Thymus (tissue), 11 donors: ENCODE results near the gene CELSR3. TPM values are rescaled to one million over a fixed set of nuclear protein-coding genes. Genes with fewer than 3 reads are reported as not detected.

Experiments
- DNase-seq, 9 donors: peaks; one replicate each; pipeline ENCODE4 v3.0.0-alpha.2; 2013; ENCODE audit warnings: low spot score in 9 of 9, low read depth in 6 of 9, missing footprints in 1 of 9
- H3K27ac ChIP-seq, 2 donors: one replicate each; pipeline ENCODE4 v1.5.1; 2013; ENCODE audit warnings: control low read depth in 1 of 2, low read depth in 1 of 2, low read length in 1 of 2, mild to moderate bottlenecking in 1 of 2, moderate library complexity in 1 of 2
- H3K27me3 ChIP-seq, 2 donors: one replicate each; pipeline ENCODE4 v1.5.1; 2013; ENCODE audit warnings: low read length in 1 of 2; ENCODE audit not compliant: control insufficient read depth in 2 of 2, insufficient read depth in 1 of 2
- H3K36me3 ChIP-seq, 2 donors: one replicate each; pipeline ENCODE4 v1.5.1; 2013; ENCODE audit warnings: low read length in 1 of 2, mild to moderate bottlenecking in 1 of 2, moderate library complexity in 1 of 2; ENCODE audit not compliant: control insufficient read depth in 2 of 2, insufficient read depth in 2 of 2
- H3K4me1 ChIP-seq, 2 donors: one replicate each; pipeline ENCODE4 v1.5.1; 2013; ENCODE audit warnings: low read length in 2 of 2; ENCODE audit not compliant: control insufficient read depth in 2 of 2, insufficient read depth in 2 of 2
- H3K4me3 ChIP-seq, 2 donors: one replicate each; pipeline ENCODE4 v1.5.1; 2013; ENCODE audit warnings: low read length in 2 of 2, control low read depth in 1 of 2, mild to moderate bottlenecking in 1 of 2
- H3K9me3 ChIP-seq, 2 donors: one replicate each; pipeline ENCODE4 v1.5.1; 2013; ENCODE audit warnings: low read length in 1 of 2, mild to moderate bottlenecking in 1 of 2; ENCODE audit not compliant: control insufficient read depth in 2 of 2, insufficient read depth in 1 of 2
- WGBS: extraction: QIAGEN DNeasy Blood & Tissue Kit; methylation state at CpG from one replicate; pipeline ENCODE4 v1.1.7; 2013; 5-methylcytosine and 5-hydroxymethylcytosine counted together
- polyA plus RNA-seq: library from polyadenylated mRNA; stranded (reverse); fragments of 200-250 nt; gene quantifications from one replicate; pipeline ENCODE4 v1.2.3, GENCODE V29; 2013
- total RNA-seq: library from RNA; stranded (reverse); fragments of 120-200 nt; gene quantifications from one replicate; pipeline ENCODE4 v1.2.4, GENCODE V29; 2013
- donor health status: healthy.

The CELSR3 gene
- total and polyA plus RNA-seq, 2 donors, result 0.38 to 1.4 TPM

DNA sequence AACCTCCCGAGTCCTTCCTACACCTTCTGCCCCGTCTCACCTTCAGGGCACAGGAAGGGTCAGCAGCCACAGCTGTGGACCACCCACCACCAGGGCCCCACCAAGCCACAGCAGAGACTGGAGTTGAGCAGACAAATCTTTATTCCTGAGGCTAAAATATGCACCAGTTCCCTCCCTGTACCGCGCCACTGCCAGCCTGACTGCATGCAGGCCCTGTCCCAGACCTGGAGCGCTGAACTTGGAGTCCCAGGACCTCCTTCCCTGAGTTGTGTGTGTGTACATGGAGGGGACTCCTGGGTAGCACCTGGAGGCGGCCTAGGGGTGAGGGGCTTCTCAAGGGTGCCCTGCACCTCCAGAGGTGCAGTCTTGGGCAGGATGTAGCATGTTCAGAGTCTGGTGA is 37.1 kb downstream of the CELSR3 start:
- H3K27ac ChIP-seq, result no peak overlapping the region
- WGBS, result 97% methylated on average over 6 of the region's 6 CpGs
- no peak for DNase-seq
- no peaks in the 10 kb centered on the region for H3K27me3 ChIP-seq
- no peaks in the 10 kb centered on the region for H3K9me3 ChIP-seq
- no peak overlapping the region for H3K4me3 ChIP-seq
- peaks cover 6 to 13% of the 10 kb centered on the region in 2 donors for H3K4me1 ChIP-seq
- peaks cover 12 to 32% of the 10 kb centered on the region in 2 donors for H3K36me3 ChIP-seq

DNA sequence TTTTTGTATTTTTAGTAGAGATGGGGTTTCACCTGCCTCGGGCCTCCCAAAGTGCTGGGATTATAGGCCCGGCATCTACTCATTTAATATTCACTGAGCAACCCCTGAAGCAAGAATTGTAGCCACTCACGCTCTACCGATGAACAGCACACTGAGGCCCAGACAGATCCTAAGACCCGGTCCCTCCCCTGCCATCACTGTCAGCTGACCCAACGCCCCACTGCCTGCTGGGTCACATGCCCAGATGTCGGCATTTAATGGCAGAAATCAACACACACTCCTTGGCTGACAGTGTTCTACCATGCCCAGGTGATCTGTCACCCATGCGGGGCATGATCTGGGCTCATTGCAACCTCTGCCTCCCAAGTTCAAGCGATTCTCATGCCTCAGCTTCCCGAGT is 37.9 kb downstream of the CELSR3 start:
- Histone ChIP-seq H3K4me3 (no peak overlapping the region), H3K36me3 (peaks cover 12 to 25% of the 10 kb centered on the region in 2 donors), H3K27me3 (no peaks in the 10 kb centered on the region), H3K27ac (no peak overlapping the region), H3K9me3 (no peaks in the 10 kb centered on the region), H3K4me1 (peaks cover 6 to 13% of the 10 kb centered on the region in 2 donors)
- no peak for DNase-seq
- 97% methylated on average over 10 of the region's 10 CpGs for WGBS

DNA sequence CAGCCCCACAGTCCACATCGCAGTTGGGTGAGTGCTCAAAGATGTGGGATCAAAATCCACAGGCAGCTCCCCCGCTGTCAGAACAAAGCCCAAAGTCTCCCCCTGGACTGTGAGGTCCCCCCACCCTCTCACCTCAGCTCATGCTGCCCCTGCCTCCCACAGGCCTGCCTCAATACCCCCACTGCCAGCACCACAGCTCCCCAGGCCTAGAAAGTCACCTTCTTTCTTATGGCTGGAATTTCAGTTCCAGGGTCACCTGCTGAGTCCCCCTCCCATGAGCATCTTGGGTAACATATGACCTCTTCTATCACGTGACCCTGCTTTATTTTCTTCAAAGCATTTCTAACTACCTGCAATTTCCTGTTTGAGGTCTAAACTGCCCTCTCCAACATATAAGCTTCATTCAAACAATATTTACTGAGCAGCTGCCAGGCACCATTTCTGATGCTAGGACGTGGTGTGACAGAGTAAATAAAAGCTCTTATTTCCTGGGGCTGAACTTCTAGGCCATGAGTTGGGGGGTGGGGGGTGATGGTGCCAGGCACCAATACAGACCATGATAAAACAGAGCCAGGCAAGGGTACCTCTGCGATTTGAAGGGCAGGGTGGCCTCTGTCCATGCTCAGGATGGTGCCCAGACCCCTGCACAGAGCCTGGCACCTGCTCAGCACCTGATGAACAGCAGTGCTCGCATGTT is 38.7 kb downstream of the CELSR3 start:
- 71% methylated on average over 6 of the region's 6 CpGs for WGBS
- Histone ChIP-seq H3K27me3 (no peaks in the 10 kb centered on the region), H3K4me3 (no peak overlapping the region), H3K9me3 (no peaks in the 10 kb centered on the region), H3K36me3 (peaks cover 12 to 24% of the 10 kb centered on the region in 2 donors), H3K27ac (peak overlapping the region in 1 of 2 donors; percentile 60), H3K4me1 (peaks cover 6 to 13% of the 10 kb centered on the region in 2 donors)
- DNase-seq, result peak in 1 of 9 donors; percentile 44

DNA sequence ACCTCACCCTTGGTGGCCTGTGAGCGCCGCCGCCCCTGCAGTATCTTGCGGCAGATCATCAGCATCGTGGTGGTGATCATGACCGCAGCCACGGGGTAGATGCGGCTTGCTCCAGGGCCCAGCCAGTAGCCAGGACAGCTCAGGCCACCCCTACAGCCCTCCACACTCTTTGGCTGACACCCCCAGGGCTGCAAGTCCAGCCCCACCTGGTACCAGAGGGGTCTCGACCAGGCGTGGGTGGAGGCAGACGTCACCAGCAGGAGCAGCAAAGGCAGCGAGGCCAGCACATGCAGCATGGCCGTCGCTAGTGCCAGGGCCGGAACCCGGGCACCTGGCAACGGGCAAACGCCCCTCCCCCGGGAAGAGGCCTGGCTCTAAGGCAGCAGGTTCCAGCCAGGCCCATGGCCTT is 41.2 kb downstream of the CELSR3 start, which contains the start of gene TMEM89:
Gene TMEM89 (minus strand): TSS at position 309 of the 409 bp plus-strand sequence. CDS start 13 bp downstream, at position 296.
- H3K4me3 ChIP-seq, result no peak within 1 kb of the TSS
- peaks cover 6 to 13% of the 10 kb centered on the region in 2 donors for H3K4me1 ChIP-seq
- no peak within 1 kb of the TSS for H3K27ac ChIP-seq
- peaks cover 1 to 17% of the 10 kb centered on the region in 2 donors for H3K9me3 ChIP-seq
- no peaks in the 10 kb centered on the region for H3K27me3 ChIP-seq
- no peak for DNase-seq
- H3K36me3 ChIP-seq, result peaks cover 6 to 11% of the 10 kb centered on the region in 2 donors
- WGBS, result 98% methylated on average over 19 of the region's 19 CpGs

DNA sequence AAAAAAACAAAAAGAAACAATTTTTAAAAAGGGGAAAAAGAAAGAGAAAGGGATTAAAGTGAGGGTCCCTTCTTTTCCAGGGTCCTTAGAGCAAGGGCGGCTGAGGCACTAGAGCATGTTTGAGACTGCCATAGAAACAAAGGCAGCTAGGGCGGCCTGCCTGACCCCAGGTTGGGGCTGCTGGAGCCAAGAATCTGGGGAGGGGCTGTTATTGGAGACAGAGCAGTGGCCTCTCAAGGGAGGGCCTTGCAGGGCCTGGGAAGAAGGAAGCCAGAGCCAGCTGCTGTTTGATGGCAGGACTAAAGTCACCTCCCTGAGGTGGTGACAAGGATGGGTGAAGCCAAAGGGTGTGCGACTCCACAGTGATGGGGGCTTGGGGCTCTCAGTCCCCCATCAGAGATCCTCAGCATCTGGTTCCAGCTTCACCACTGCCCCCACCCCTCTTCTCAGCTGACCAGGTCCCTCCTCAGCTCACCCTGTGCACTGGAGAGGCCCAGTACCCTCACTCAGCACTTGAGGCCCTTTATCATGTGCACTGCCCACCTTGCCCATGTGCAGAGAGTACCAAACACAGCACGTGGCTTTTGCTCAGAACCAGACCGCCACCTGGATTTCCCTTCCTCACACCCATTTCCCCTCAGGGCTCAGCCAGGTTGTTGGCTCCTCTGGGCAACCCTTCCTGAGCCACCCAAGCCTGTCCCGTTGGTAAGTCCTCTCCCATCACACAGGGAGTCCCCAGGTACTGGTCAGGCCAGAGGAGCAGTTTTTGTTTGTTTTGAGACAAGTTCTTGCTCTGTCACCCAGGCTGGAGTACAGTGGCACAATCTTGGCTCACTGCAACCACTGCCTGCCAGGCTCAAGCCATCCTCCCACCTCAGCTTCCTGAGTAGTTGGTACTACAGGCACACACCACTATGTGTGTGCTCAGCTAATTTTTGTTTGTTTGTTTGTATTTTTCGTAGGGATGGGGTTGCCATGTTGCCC is 42.9 kb downstream of the CELSR3 start:
- Histone ChIP-seq H3K4me3 (no peak overlapping the region), H3K36me3 (no peaks in the 10 kb centered on the region), H3K9me3 (peaks cover 1 to 23% of the 10 kb centered on the region in 2 donors), H3K27me3 (no peaks in the 10 kb centered on the region), H3K4me1 (peaks cover 6 to 11% of the 10 kb centered on the region in 2 donors), H3K27ac (no peak overlapping the region)
- WGBS, result 93% methylated on average over 7 of the region's 7 CpGs
- DNase-seq, result no peak

DNA sequence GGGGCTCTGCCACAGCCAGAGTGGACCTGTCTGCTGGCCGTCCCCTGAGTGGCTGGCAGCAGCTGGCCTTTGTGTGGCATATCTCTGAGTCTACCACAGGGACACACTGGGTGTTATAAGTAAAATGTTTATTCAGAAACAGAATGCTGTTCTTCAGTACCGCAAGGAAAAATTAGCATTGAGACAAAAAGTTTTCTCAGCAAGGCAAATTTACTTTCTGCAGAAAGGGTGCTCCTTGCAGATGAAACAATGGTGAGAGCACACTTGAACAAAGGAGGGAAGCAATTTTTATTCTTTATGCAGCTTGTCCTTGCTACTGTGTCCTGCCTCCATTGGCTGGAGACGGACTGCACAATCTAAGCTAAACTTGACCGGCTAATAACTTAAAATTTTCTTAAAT is 45.1 kb downstream of the CELSR3 start:
- no peak for DNase-seq
- Histone ChIP-seq H3K4me3 (no peak overlapping the region), H3K4me1 (no peaks in the 10 kb centered on the region), H3K27ac (no peak overlapping the region), H3K36me3 (no peaks in the 10 kb centered on the region), H3K27me3 (no peaks in the 10 kb centered on the region), H3K9me3 (peaks cover 1 to 23% of the 10 kb centered on the region in 2 donors)
- WGBS, result 97% methylated on average over 4 of the region's 4 CpGs

DNA sequence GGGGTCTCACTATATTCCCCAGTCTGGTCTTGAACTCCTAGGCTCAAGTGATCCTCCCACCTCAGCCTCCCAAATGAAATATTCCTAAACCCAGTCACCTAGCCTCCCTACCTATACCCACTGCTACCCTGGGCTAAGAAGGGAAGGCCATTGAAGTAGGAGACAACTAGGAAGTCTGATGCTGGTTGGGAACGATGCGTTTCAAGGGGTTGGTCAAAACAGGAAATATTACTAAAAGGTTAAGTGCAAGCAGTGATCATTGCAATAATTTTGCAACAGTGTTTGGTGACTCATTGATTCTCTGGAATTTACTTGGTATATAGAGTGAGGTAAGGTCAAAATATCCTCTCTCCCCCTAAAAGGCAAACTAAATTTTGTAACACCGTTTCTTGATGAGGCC is 48.6 kb downstream of the CELSR3 start:
- Histone ChIP-seq H3K4me1 (peaks cover 0 to 5% of the 10 kb centered on the region in 2 donors), H3K36me3 (no peaks in the 10 kb centered on the region), H3K4me3 (no peak overlapping the region), H3K27ac (no peak overlapping the region), H3K27me3 (no peaks in the 10 kb centered on the region), H3K9me3 (peaks cover 1 to 27% of the 10 kb centered on the region in 2 donors)
- 76% methylated on average over 3 of the region's 3 CpGs for WGBS
- DNase-seq, result no peak

DNA sequence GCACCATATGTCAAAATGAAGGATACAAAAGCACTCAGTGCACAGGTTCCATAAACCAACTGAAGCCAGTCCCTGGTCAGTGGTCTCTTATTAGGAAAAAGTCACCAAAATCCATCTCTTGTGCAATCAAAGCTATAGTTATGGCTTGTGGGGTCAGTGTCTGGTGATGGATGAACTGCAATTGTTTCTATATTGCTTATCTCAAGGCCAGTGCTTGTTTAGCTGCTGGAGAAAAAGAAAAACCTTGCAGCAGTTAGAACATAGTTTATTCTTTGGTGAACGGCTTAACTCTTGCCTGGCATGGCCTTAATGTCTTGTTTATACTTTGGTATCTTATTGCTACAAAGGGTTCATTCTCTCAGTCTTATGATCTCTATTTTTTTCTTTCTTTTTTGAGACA is 50.4 kb downstream of the CELSR3 start:
- WGBS, result 95% methylated on average over 1 of the region's 1 CpG
- Histone ChIP-seq H3K36me3 (peaks cover 0 to 5% of the 10 kb centered on the region in 2 donors), H3K9me3 (peaks cover 1 to 17% of the 10 kb centered on the region in 2 donors), H3K27me3 (no peaks in the 10 kb centered on the region), H3K27ac (no peak overlapping the region), H3K4me3 (no peak overlapping the region), H3K4me1 (peaks cover 4 to 13% of the 10 kb centered on the region in 2 donors)
- no peak for DNase-seq
